Erythroblast (primary cell): ENCODE measurements around the gene APBB1IP.

Source experiments
- GATA1 ChIP-seq: IDR thresholded peaks from 2 replicates; pipeline ENCODE4 v1.6.1; 2011; ENCODE audit warnings: low read depth, mild to moderate bottlenecking, control low read depth, low read length, moderate library complexity
- POLR2A ChIP-seq: IDR thresholded peaks from 2 replicates; pipeline ENCODE4 v1.6.1; 2011; ENCODE audit warnings: mild to moderate bottlenecking, low read length

GRCh38 chr10:26479766-26480492 is 41.8 kb downstream of the APBB1IP start:
- TF ChIP-seq POLR2A: no peak
- no peak for TF ChIP-seq GATA1
